Measurements from ENCODE around the gene POLDIP3. TPM values are rescaled to one million over a fixed set of nuclear protein-coding genes. Genes with fewer than 3 reads are reported as not detected.

Gene POLDIP3
- total RNA-seq, 4 donors from 2014 or later, result 30.6 to 50.7 (median 37.2) TPM

DNA sequence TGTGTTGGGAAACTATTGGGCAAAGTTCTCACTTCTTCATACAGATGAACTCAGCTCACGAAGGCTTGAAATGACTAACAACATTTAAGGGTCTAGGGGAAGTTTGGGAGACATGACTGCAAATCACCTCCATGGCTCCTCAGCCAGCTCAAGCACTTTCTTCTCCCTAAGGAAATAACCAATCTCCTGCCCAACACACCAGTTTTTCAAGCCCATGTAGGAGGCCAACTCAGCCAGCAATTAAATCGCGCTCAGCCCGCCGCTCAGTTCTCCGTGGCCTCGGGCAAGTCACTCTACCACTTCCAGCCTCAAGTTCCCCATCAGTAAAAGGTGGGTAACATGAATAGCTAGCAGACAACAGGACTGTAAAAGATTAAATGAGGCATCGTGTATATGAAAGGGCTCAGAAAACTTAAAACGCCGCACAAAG, 796 bp downstream of the POLDIP3 start:
- no peak for TF ChIP-seq EP300 (IDR thresholded peaks at IDR 0.05)
- no peak for TF ChIP-seq POLR2A (IDR thresholded peaks at IDR 0.05)
- no peak for TF ChIP-seq CTCF (IDR thresholded peaks at IDR 0.05)
- 0 to 2% methylated on average over 10 of the region's 10 CpGs for WGBS, 2 donors (ENCODE audit: low coverage in 1 of 2)
- H3K9me3 ChIP-seq, result no peaks in the 10 kb centered on the region
- H3K4me1 ChIP-seq, result peaks cover under 1 to 78% (median 39%) of the 10 kb centered on the region in 3 donors
- H3K36me3 ChIP-seq, result peaks cover 0 to 9% of the 10 kb centered on the region in 2 donors
- H3K27ac ChIP-seq, result peak overlapping the region; percentile 87 to 96 (median 94)
- ATAC-seq, result no peak
- no peaks in the 10 kb centered on the region for H3K27me3 ChIP-seq
- H3K4me3 ChIP-seq, result peak overlapping the region; percentile 55 to 72

- H3K27ac ChIP-seq, result peak overlapping the region in 3 of 4 donors; percentile 41 to 96 (median 87)
- TF ChIP-seq EP300 (IDR thresholded peaks at IDR 0.05), result no peak
- ATAC-seq, result no peak
- peak overlapping the region in 1 of 2 donors; percentile 72 for H3K4me3 ChIP-seq
- H3K27me3 ChIP-seq, result no peaks in the 10 kb centered on the region
- H3K36me3 ChIP-seq, result peaks cover 0 to 7% of the 10 kb centered on the region in 2 donors
- WGBS, 2 donors (ENCODE audit: low coverage in 1 of 2), result 49 to 69% methylated on average over 4 to 9 of the region's 11 CpGs
- peaks cover 4 to 87% (median 42%) of the 10 kb centered on the region in 3 donors for H3K4me1 ChIP-seq
- no peaks in the 10 kb centered on the region for H3K9me3 ChIP-seq
These were observed 2.3 kb downstream of the POLDIP3 start for GRCh38 chr22:42612336-42612735.

- Histone ChIP-seq H3K9me3 (no peaks in the 10 kb centered on the region), H3K27ac (peak overlapping the region in 2 of 4 donors; percentile 67 to 78), H3K36me3 (peaks cover 0 to 11% of the 10 kb centered on the region in 2 donors), H3K27me3 (no peaks in the 10 kb centered on the region), H3K4me3 (no peak overlapping the region), H3K4me1 (peaks cover 4 to 85% (median 46%) of the 10 kb centered on the region in 3 donors)
- no peak for ATAC-seq
- WGBS, 2 donors (ENCODE audit: low coverage in 1 of 2), result 80 to 100% methylated on average over 1 of the region's 1 CpG
- TF ChIP-seq POLR2A (IDR thresholded peaks at IDR 0.05), result no peak
- no peak for TF ChIP-seq EP300 (IDR thresholded peaks at IDR 0.05)
- TF ChIP-seq POLR2AphosphoS5 (IDR thresholded peaks at IDR 0.05), result no peak
- no peak for TF ChIP-seq CTCF (IDR thresholded peaks at IDR 0.05)
These were observed 3.6 kb downstream of the POLDIP3 start for GRCh38 chr22:42611051-42611450.

GRCh38 chr22:42610186-42610585, 4.5 kb downstream of the POLDIP3 start:
- no peak for TF ChIP-seq CTCF (IDR thresholded peaks at IDR 0.05)
- Histone ChIP-seq H3K9me3 (no peaks in the 10 kb centered on the region), H3K4me3 (no peak overlapping the region), H3K4me1 (peaks cover 4 to 85% (median 47%) of the 10 kb centered on the region in 3 donors), H3K27me3 (no peaks in the 10 kb centered on the region), H3K27ac (peak overlapping the region in 3 of 4 donors; percentile 67 to 78 (median 69)), H3K36me3 (peaks cover 0 to 13% of the 10 kb centered on the region in 2 donors)
- WGBS, 2 donors (ENCODE audit: low coverage in 1 of 2), result 0 to 29% methylated on average over 1 of the region's 5 CpGs
- no peak for ATAC-seq

GRCh38 chr22:42608823-42609361, 5.8 kb downstream of the POLDIP3 start:
- peak overlapping the region in 1 of 2 donors; percentile 7 for H3K4me3 ChIP-seq
- no peaks in the 10 kb centered on the region for H3K9me3 ChIP-seq
- peak; percentile 40 for ATAC-seq
- H3K27ac ChIP-seq, result peak overlapping the region in 3 of 4 donors; percentile 67 to 78 (median 69)
- H3K4me1 ChIP-seq, result peaks cover 4 to 98% (median 53%) of the 10 kb centered on the region in 3 donors
- H3K36me3 ChIP-seq, result peaks cover 0 to 18% of the 10 kb centered on the region in 2 donors
- TF ChIP-seq CTCF (IDR thresholded peaks at IDR 0.05) (no peak), POLR2A (IDR thresholded peaks at IDR 0.05) (no peak), EP300 (IDR thresholded peaks at IDR 0.05) (no peak), POLR2AphosphoS5 (IDR thresholded peaks at IDR 0.05) (no peak)
- 30 to 32% methylated on average over 5 of the region's 11 CpGs for WGBS, 2 donors (ENCODE audit: low coverage in 1 of 2)
- H3K27me3 ChIP-seq, result no peaks in the 10 kb centered on the region

All from gastroesophageal sphincter (tissue), 4 donors.